Endothelial cell of umbilical vein (primary cell): ENCODE results near the gene LAMB2. TPM values are rescaled to one million over a fixed set of nuclear protein-coding genes. Genes with fewer than 3 reads are reported as not detected.

Source experiments
- BruUV-seq: library from RNA; stranded (reverse); fragments of 400-500 nt; replicated peaks from 2 replicates; lab custom pipeline; 2021; lab: Mats Ljungman, UMichigan
- CTCF ChIA-PET: fragments of 300-600, 350-600 bp; sonication (Branson Sonifier 250); formaldehyde crosslinking; loops from one replicate; lab custom pipeline; 2021; ENCODE audit warnings: antibody characterized with exemption, inconsistent platforms; lab: Charles Lee
- POLR2A ChIA-PET: fragments of 300-600, 350-600 bp; sonication (Branson Sonifier 250); formaldehyde crosslinking; loops from one replicate; lab custom pipeline; 2021; ENCODE audit warnings: antibody characterized with exemption, inconsistent platforms; lab: Charles Lee
- DNase-seq: peaks from one replicate; pipeline ENCODE4 v3.0.0-alpha.2; 2011; ENCODE audit warnings: low read depth, low spot score
- FAIRE-seq: peaks from 2 replicates; lab custom pipeline; 2011; peaks lifted over from hg19 to GRCh38; lab: Jason Lieb, UNC
- H2AFZ ChIP-seq: 2 replicates; pipeline ENCODE4 v1.6.0; 2012; ENCODE audit warnings: low read depth, low read length, control low read depth, inconsistent platforms
- H3K27ac ChIP-seq: 2 replicates; pipeline ENCODE4 v1.5.1; 2011; ENCODE audit warnings: low read depth, mild to moderate bottlenecking, control low read depth, low read length, moderate library complexity; ENCODE audit not compliant: insufficient read depth
- H3K27me3 ChIP-seq, 2 experiments: 2 replicates each; pipeline versions ENCODE4 v1.6.0 to v1.6.1; 2011; ENCODE audit warnings: low read length in 2 of 2, mixed read lengths in 1 of 2; ENCODE audit not compliant: control insufficient read depth in 2 of 2, insufficient read depth in 2 of 2
- H3K36me3 ChIP-seq, 2 experiments: 2 replicates in 1 of 2; 3 replicates in 1 of 2; pipeline ENCODE4 v1.5.1; 2011; ENCODE audit warnings: low read length in 2 of 2, mild to moderate bottlenecking in 1 of 2, moderate library complexity in 1 of 2; ENCODE audit not compliant: control insufficient read depth in 2 of 2, insufficient read depth in 2 of 2; ENCODE audit errors: extremely low read depth in 1 of 2
- H3K4me1 ChIP-seq: 3 replicates; pipeline ENCODE4 v1.5.1; 2011; ENCODE audit warnings: mild to moderate bottlenecking, low read length; ENCODE audit not compliant: control insufficient read depth, insufficient read depth; ENCODE audit errors: extremely low read depth
- H3K4me2 ChIP-seq: 2 replicates; pipeline ENCODE4 v1.6.1; 2011; ENCODE audit warnings: low read length, control low read depth, mixed read lengths; ENCODE audit not compliant: insufficient read depth
- H3K4me3 ChIP-seq, 3 experiments: fragments of 200-600 bp in 1 of 3; sonication (generic), shearing (Covaris generic) in 1 of 3; replicated peaks in 1 of 3; 2 replicates each; pipeline ENCODE4 v1.5.1; 2011 to 2016; ENCODE audit warnings: control low read depth in 3 of 3, low read length in 3 of 3, mild to moderate bottlenecking in 2 of 3, inconsistent platforms in 1 of 3, low read depth in 1 of 3, moderate library complexity in 1 of 3; ENCODE audit not compliant: insufficient read depth in 1 of 3
- H3K79me2 ChIP-seq: 2 replicates; pipeline ENCODE4 v1.6.0; 2012; ENCODE audit warnings: low read length, inconsistent platforms; ENCODE audit not compliant: control insufficient read depth, insufficient read depth
- H3K9ac ChIP-seq: replicated peaks from 2 replicates; pipeline ENCODE3; 2011; ENCODE audit warnings: low read length, control low read depth; ENCODE audit not compliant: insufficient read depth; ENCODE audit errors: extremely low read depth
- H3K9me1 ChIP-seq: replicated peaks from 3 replicates; pipeline ENCODE4 v1.6.0; 2011; ENCODE audit warnings: mild to moderate bottlenecking, low read length; ENCODE audit not compliant: control insufficient read depth, insufficient read depth; ENCODE audit errors: extremely low read depth
- H3K9me3 ChIP-seq: replicated peaks from 2 replicates; pipeline ENCODE4 v1.5.1; 2012; ENCODE audit warnings: low read length, inconsistent platforms; ENCODE audit not compliant: control insufficient read depth, insufficient read depth
- H4K20me1 ChIP-seq: replicated peaks from 2 replicates; pipeline ENCODE3; 2011; ENCODE audit warnings: mild to moderate bottlenecking, low read length; ENCODE audit not compliant: control insufficient read depth, insufficient read depth; ENCODE audit errors: extremely low read depth
- EZH2 ChIP-seq: IDR thresholded peaks from 2 replicates; pipeline ENCODE4 v1.6.1; 2012; ENCODE audit warnings: borderline replicate concordance, low read depth, mild to moderate bottlenecking, moderate library complexity, low read length, inconsistent platforms; ENCODE audit not compliant: severe bottlenecking
- FOS ChIP-seq: IDR thresholded peaks from 2 replicates; pipeline ENCODE4 v1.6.1; 2011; ENCODE audit warnings: mild to moderate bottlenecking, low read length, moderate library complexity, borderline replicate concordance; ENCODE audit not compliant: insufficient read depth
- GATA2 ChIP-seq: IDR thresholded peaks from 2 replicates; pipeline ENCODE4 v1.7.0; 2011; ENCODE audit warnings: low read depth, mild to moderate bottlenecking, moderate library complexity, mixed read lengths, low read length; ENCODE audit not compliant: insufficient read length, insufficient read depth
- JUN ChIP-seq: IDR thresholded peaks from 2 replicates; pipeline ENCODE4 v1.6.1; 2011; ENCODE audit warnings: borderline replicate concordance, low read depth; ENCODE audit not compliant: insufficient read length, insufficient read depth
- MAX ChIP-seq: IDR thresholded peaks from 2 replicates; pipeline ENCODE4 v1.6.1; 2011; ENCODE audit not compliant: insufficient read depth, insufficient read length
- MYC ChIP-seq: IDR thresholded peaks from one replicate; pipeline ENCODE4 v1.6.1; 2011; ENCODE audit warnings: mild to moderate bottlenecking, low read depth, low read length
- POLR2A ChIP-seq: IDR thresholded peaks from 2 replicates; pipeline ENCODE4 v1.6.1; 2012; ENCODE audit warnings: low read depth, mild to moderate bottlenecking, control low read depth, low read length
- POLR2AphosphoS5 ChIP-seq: IDR thresholded peaks from 2 replicates; pipeline ENCODE4 v1.6.1; 2012; ENCODE audit warnings: low read depth, mild to moderate bottlenecking, control low read depth, low read length, moderate library complexity; ENCODE audit not compliant: insufficient read depth
- dilution Hi-C: fragments of 300-500 bp; cut with MboI; formaldehyde crosslinking; loops from one replicate; pipeline ENCODE4 v1.15.0; 2019; ENCODE audit warnings: low sequenced_read_pairs; ENCODE audit not compliant: extremely low pct_ligation_motif_present
- intact Hi-C: fragments of 100-400 bp; cut with micrococcal nuclease; formaldehyde crosslinking; loops from one replicate; pipeline ENCODE4 v1.10.0; 2022
- polyA plus RNA-seq, 4 experiments: library from polyadenylated mRNA; depleted of rRNA in 3 of 4; stranded (reverse) in 3 of 4; unstranded in 1 of 4; fragments of >200 nt; gene quantifications; 2 replicates each; pipeline versions ENCODE4 v1.2.1 to v1.2.3, GENCODE V29; 2011 to 2012; ENCODE audit warnings: missing spikeins in 1 of 4
- total RNA-seq: library from RNA; stranded (reverse); gene quantifications from 2 replicates; pipeline ENCODE4 v1.2.3, GENCODE V29; 2021
- TF ChIP-seq, protein P1 (sequence below), 2 donors: IDR thresholded peaks; 1 replicate in 1 of 2; 2 replicates in 1 of 2; pipeline ENCODE4 v1.5.1; 2011; ENCODE audit warnings: low read length in 2 of 2, mild to moderate bottlenecking in 2 of 2, moderate library complexity in 2 of 2, control low read depth in 1 of 2, inconsistent platforms in 1 of 2, low read depth in 1 of 2; ENCODE audit not compliant: insufficient read depth in 1 of 2; ENCODE audit errors: extremely low read depth in 1 of 2

The LAMB2 gene
- total and polyA plus RNA-seq, 2 donors (not counting 3 experiments of a cell fraction or from before 2014, with no cell fraction given), result 423 to 764 TPM

DNA sequence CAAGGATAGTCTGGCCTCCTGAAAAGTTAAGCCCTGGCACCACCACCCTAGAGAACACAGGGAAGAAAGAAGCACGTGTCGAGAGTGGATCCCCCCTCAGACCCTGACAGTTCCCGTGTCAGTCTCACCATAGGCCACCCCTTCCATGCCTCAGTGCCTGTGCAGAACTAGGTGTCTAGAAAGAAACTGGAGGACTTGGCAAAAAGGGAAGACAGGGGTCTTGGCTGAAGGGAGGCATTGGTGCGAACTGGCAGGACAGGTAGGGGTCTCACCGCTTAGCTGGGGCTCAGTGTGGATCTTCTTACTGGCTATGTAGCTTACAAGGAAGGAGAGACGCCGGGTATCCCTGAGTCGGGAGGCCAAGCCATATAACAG is 28.8 kb downstream of the LAMB2 start:
- Histone ChIP-seq H3K9me1 (no peaks in the 10 kb centered on the region), H3K4me2 (peak overlapping the region; percentile 90), H3K27ac (peak overlapping the region; percentile 72), H3K36me3 (peaks cover 7 to 33% of the 10 kb centered on the region in 2 experiments), H2AFZ (peak overlapping the region; percentile 85), H3K4me3 (peak overlapping the region; percentile 67 to 90 (median 85)), H3K9me3 (no peaks in the 10 kb centered on the region), H3K4me1 (peaks cover 9% of the 10 kb centered on the region), H3K27me3 (no peaks in the 10 kb centered on the region), H3K79me2 (peaks cover 8% of the 10 kb centered on the region), H3K9ac (peak overlapping the region; percentile 85), H4K20me1 (no peaks in the 10 kb centered on the region)
- no peak for DNase-seq
- BruUV-seq, result TSS peak; percentile 66
- CTCF ChIA-PET, result interaction anchor here (3.6 kb wide), 1 partner anchor 10 kb away, joined by 22 read pairs; the partner anchor contains the start of gene QRICH1
- FAIRE-seq, result no peak
- intact Hi-C loops (loop anchor here (1.0 to 2.0 kb wide), 3 partner anchors 10 to 29 kb away; partner anchors contain the start of genes LAMB2, QRICH1 and USP19), dilution Hi-C loops (no loop called here)
- no peak for TF ChIP-seq EZH2
- TF ChIP-seq MYC, result no peak
- TF ChIP-seq, protein P1, sequence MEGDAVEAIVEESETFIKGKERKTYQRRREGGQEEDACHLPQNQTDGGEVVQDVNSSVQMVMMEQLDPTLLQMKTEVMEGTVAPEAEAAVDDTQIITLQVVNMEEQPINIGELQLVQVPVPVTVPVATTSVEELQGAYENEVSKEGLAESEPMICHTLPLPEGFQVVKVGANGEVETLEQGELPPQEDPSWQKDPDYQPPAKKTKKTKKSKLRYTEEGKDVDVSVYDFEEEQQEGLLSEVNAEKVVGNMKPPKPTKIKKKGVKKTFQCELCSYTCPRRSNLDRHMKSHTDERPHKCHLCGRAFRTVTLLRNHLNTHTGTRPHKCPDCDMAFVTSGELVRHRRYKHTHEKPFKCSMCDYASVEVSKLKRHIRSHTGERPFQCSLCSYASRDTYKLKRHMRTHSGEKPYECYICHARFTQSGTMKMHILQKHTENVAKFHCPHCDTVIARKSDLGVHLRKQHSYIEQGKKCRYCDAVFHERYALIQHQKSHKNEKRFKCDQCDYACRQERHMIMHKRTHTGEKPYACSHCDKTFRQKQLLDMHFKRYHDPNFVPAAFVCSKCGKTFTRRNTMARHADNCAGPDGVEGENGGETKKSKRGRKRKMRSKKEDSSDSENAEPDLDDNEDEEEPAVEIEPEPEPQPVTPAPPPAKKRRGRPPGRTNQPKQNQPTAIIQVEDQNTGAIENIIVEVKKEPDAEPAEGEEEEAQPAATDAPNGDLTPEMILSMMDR (IDR thresholded peaks at IDR 0.05; ENCODE audit: extremely low read depth in 1 of 2, insufficient read depth in 1 of 2, low read depth in 1 of 2, low read length in 2 of 2), result no peak
- TF ChIP-seq POLR2A, result no peak
- no peak for TF ChIP-seq FOS
- no peak for TF ChIP-seq POLR2AphosphoS5
- TF ChIP-seq JUN, result no peak
- no peak for TF ChIP-seq MAX
- no peak for TF ChIP-seq GATA2
- POLR2A ChIA-PET, result no interaction called here
